ENCODE data around the gene CIP2A.

- TF ChIP-seq, protein P1, sequence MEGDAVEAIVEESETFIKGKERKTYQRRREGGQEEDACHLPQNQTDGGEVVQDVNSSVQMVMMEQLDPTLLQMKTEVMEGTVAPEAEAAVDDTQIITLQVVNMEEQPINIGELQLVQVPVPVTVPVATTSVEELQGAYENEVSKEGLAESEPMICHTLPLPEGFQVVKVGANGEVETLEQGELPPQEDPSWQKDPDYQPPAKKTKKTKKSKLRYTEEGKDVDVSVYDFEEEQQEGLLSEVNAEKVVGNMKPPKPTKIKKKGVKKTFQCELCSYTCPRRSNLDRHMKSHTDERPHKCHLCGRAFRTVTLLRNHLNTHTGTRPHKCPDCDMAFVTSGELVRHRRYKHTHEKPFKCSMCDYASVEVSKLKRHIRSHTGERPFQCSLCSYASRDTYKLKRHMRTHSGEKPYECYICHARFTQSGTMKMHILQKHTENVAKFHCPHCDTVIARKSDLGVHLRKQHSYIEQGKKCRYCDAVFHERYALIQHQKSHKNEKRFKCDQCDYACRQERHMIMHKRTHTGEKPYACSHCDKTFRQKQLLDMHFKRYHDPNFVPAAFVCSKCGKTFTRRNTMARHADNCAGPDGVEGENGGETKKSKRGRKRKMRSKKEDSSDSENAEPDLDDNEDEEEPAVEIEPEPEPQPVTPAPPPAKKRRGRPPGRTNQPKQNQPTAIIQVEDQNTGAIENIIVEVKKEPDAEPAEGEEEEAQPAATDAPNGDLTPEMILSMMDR (IDR thresholded peaks at IDR 0.05; ENCODE audit: low read length), result no peak
- TF ChIP-seq EZH2 (IDR thresholded peaks at IDR 0.05; ENCODE audit: borderline replicate concordance, low read length), result no peak
Measured at GRCh38 chr3:108565506-108565905, 23.7 kb downstream of the CIP2A start.
